Daoy (cell line): Measurements from ENCODE around the gene GNB2. TPM values are rescaled to one million over a fixed set of nuclear protein-coding genes. Genes with fewer than 3 reads are reported as not detected.

Experiments
- DNase-seq: peaks from one replicate; pipeline ENCODE4 v3.0.0-alpha.2; 2015; ENCODE audit warnings: low read depth
- total RNA-seq: library from RNA; depleted of rRNA; stranded (reverse); fragments of >200 nt; shearing (Covaris generic); gene quantifications from 2 replicates; pipeline ENCODE4 v1.2.3, GENCODE V29; 2014; rRNA removed

GNB2 gene
- total RNA-seq, result 58.9 and 77.1 TPM in 2 replicates

- DNase-seq, result peak; percentile 100
Measured at GRCh38 chr7:100673302-100673941, at the start of gene GNB2. Gene GNB2, plus strand, starts transcription at chr7:100673740. Its CDS starts 2,526 bp downstream, at chr7:100676266.

DNA sequence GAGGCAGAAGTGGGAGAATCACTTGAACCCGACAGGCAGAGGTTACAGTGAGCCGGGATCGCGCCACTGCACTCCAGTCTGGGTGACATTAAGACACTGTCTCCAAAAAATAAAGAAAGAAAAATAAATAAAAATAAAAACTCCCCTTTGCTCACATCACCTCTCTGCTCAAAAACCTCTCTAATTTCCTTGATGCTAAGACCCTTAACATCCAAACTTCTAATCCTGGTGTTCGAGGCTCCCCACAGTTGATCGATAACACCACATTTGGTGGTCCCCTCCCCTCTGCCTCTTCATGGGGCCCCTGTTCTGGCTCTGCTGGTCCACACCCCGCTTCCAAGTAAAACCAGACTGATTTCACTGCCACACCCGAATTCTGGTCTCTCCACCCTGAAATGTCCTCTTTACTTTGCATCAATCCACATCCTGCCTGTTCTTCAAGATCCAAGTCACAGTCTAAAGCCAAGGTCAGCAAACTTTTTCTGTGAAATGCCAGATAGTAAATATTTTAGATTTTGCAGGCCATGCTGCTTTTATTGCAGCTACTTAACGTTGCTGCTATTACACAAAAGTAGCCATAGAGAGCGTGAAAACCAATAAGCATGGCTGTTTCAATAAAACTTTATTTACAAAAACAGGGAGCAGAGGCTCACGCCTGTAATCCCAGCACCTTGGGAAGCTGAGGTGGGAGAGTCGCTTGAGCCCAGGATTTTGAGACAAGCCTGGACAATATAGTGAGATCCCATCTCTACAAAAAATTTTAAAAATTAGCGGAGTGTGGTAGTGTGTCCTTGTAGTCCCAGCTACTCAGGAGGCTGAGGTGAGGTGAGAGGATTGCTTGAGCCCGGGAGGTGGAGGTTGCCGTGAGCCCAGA, 49.4 kb upstream of the GNB2 start:
- DNase-seq, result no peak

DNA sequence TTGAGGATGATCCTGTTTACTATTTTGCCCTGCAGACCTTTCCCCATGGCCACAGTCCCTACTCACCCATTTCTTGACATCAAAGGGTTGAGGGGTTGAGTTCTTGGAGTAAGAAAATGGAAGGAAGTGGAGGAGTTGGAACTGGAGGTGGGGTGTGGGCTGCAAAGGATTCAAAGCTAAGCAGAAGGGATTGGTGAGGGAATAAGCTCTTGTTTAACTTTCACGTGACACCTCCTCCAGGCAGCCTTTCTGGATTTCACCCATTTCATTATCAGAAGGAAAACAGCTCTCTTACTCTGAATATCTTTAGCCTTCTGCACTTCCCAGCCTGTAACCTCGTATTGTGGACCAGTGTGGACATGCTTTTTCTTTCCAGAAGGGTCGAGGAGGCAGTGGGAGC, 47.5 kb upstream of the GNB2 start:
- no peak for DNase-seq

DNA sequence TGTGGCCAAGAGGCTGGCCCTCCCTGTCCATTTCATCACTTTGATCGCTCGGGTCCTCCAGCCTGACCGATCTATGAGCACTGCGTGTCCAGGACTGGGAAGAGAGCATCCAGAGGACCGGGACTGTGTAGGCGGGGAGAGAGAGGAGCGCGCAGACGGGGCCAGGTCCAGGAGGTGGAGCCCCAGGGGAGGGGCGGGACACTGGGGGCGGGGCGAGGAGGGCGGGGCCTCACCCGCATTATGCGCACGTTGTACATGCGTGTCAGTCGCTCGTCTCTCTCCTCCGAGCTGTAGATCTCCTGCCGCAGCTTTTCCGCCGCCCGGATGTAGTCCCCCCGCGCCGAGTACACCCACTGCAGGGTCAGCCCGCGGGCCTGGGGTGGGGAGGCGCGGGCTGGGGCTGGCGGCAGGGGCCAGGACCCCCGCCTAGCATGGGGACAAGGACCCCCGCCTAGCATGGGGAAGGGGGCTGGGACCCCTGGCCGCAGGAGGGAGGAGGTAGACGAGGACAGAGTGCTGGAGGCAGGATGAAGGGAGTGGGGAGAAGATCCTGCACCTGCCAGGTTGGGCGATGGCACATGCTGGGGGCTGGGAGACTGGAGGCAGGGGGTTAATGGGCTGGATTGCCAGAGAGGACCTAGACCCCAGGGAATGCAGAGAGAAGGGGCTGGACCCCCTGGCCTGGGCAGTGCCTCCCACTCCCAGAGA, 46.9 kb upstream of the GNB2 start:
- peak; percentile 94 for DNase-seq

- no peak for DNase-seq
Measured at GRCh38 chr7:100627238-100627549, 46.3 kb upstream of the GNB2 start.

DNA sequence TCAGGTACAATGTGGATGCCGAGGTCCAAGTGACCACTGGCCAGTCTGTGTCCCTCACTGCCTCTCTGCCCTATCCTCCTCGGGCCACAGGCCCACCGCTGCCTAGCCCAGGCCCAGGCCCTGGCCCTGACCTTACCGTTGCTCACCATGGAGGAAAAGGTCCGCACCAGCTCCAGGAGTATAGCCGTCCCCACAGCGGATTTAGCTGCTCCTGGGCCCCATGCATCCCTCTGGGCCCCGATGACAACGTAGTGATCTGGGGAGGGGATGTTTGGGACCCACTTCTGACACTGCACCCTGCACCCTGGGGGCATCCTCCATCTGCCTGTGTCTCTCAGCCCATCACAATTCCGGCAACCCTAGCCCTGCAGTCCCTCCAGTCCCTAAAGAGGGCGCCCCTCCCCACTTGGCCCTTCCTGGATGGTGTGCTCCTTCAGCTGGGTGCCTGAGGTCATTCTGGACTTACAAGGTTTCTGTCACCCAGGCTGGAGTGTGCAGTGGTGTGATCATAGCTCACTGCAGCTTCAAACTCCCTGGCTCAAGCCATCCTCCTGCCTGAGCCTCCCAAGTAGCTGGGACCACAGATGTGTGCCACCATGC, 44.3 kb upstream of the GNB2 start:
- DNase-seq, result peak; percentile 78

GRCh38 chr7:100630066-100630465, 43.5 kb upstream of the GNB2 start:
- DNase-seq, result no peak

- DNase-seq, result peak; percentile 84
Measured at GRCh38 chr7:100632951-100633717, 40.4 kb upstream of the GNB2 start.

- DNase-seq, result no peak
Measured at GRCh38 chr7:100639995-100640516, 33.5 kb upstream of the GNB2 start.

DNA sequence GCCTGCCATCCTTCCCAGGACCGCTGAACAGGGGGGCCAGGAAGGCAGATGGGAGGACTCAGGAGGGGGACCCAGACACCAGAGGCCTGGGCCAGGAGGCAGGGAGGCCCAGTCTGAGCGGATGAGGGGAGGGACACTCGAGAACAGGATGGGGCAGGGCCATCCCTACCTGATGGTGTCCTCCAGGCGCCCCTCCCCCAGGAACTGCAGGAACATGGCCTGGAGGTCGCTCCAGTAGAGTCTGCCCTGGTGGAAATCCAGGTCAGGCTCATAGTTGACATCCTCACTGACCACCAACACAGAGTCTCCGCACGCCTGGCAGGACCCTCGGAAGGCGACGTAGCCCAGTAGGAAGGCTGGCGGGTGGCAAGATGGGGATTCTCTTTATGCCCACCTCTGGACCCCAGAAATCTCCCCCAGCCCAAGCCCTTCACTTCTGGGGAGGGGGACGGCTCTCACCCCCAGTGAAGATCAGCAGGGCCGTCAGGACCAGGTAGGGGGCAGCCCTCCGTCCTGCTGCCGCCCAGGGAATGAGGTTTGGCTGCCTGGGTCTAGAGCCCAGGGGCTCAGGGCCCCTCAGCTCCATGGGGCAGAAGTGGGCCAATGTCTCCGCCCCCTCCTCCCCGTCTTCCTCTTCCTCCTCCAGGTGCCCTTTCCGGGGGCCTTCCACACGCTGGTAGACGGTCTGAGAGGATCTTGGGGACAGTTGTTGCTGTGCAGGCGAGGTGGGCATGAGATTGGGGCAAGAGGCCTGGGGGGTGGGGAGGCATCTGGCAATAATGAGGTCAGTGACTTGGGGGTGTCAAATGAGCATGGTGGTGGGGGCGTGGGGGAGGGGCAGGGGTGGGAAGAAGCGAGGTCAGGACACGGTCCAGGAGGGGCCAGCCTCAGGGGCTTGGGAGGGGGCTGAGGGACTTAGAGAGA, 32.8 kb upstream of the GNB2 start:
- no peak for DNase-seq

DNA sequence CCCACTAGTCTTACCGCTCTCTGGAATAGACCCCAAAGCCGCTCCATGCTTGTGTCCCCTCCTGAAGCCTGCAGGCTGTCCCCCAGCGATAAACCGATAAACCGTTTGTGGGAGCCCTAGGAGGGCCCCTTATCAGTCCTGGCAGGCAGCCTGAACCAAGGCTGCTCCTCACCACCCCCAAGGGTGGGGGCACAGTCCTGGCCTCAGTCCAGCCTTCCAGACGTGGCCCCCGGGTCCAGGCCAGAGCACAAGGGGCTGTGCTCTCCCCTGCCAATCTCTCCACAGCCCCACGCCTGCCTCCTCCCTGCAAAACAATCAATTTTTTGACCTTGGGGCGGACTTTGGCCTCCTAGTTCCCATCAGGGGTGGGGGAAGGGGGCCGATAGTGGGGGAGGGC, 32.1 kb upstream of the GNB2 start, which contains the start of gene TFR2:
Gene TFR2 (minus strand): TSS at position 90 of the 397 bp plus-strand sequence. CDS start 43 bp downstream, at position 47.
- no peak for DNase-seq

GRCh38 chr7:100641860-100642533, 31.5 kb upstream of the GNB2 start:
- DNase-seq, result no peak

DNA sequence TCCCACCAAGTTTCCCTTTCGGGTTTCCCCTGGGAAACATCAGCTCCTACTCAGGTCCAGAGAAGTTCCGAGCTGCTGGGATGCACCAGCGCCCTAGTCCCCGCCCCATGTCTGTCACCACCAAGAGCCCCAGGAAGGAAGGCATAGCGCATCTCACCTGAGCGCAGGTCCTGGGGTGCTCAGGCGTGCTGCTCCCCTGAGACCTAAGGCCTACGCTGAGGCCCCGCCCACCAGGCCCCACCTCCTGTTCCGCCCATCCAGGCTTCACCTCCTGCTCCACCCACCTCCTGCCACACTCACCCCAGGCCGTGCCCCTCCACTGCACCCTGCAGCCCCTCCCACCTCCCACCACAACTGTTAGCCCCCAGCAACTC, 31.0 kb upstream of the GNB2 start:
- DNase-seq, result peak; percentile 48

DNA sequence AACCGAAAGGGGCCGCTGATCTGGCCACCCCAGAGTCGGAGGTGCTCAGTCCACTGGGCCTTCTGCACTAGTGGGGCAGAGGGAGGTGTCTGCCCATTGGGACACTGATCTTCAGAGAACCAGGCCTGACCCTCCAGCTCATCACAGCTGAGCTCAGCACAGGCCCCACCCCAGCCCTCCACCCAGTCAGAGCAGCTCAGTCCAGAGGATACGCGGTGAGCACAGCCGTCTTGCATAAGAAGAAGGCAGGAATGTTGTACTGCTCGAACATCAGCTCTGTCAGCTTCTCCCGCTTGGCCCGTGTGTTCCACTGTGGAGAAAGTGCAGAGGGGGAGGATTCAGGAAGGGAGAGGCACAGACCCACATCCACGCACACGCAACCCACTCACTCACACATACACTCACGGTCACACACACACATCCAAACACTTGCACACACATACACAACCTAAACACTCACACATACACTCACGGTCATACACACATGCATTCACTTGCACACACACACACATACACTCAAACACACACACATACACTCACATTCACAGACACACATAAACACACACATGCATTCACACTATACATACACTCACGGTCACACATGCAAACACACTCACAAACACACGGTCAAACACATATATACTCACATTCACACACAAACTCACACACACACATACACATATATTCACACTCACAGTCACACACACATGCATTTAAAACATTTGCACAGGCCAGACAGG, 23.5 kb upstream of the GNB2 start:
- no peak for DNase-seq

DNA sequence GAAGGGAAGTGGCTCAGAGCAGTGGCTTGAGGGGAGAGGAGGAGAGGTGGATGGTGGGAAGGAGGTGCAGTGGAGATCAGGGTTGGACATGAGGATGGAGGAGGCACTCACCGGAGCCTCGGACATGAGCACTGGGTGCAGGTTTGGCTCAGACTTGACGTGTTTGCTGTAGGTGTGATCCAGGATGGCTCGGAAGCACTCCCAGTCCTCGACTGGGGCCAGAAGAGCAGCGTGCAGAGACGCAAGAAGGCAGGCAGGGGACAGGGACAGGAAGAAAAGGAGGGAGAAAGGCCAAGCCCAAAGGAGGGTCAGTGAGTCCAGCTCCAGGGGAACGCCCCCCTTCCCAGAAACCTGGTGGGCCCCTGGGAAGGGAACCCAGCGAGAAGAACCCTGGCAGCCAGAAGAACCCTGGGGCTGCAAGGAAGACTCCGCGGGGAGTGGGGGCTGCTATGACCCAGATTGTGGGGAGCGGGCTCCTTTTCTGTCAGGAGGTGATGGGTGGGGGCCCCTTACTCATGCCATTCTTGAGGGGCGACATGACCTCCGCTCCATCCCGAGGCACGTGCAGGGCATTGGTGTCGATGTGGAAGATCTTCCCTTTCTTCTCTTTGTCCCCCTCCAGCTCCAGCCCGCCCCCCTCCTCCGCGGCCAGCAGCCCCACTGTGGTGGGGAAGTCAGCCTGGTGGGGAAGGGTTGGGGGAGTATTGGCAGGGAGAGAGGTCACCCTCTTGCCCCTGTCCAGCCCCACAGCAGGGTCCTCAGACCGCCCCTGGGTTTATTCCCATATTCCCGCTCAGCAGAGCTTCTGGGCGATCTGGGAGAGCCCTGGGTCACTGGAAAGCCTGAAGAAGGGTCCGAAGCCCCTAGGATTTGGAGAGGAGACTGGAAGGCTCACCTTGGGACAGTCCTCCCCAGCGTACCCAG, 18.4 kb upstream of the GNB2 start:
- DNase-seq, result no peak

- DNase-seq, result peak; percentile 84
Measured at GRCh38 chr7:100655908-100656674, 17.4 kb upstream of the GNB2 start, which contains the start of gene ACTL6B. Gene ACTL6B, minus strand, starts transcription at chr7:100656448. Its CDS starts 94 bp downstream, at chr7:100656354.
